Measurements from ENCODE around the gene CWF19L2. TPM values are rescaled to one million over a fixed set of nuclear protein-coding genes. Genes with fewer than 3 reads are reported as not detected.

Gene CWF19L2
- total RNA-seq, result 12.2 and 12.7 TPM in 2 replicates

DNA sequence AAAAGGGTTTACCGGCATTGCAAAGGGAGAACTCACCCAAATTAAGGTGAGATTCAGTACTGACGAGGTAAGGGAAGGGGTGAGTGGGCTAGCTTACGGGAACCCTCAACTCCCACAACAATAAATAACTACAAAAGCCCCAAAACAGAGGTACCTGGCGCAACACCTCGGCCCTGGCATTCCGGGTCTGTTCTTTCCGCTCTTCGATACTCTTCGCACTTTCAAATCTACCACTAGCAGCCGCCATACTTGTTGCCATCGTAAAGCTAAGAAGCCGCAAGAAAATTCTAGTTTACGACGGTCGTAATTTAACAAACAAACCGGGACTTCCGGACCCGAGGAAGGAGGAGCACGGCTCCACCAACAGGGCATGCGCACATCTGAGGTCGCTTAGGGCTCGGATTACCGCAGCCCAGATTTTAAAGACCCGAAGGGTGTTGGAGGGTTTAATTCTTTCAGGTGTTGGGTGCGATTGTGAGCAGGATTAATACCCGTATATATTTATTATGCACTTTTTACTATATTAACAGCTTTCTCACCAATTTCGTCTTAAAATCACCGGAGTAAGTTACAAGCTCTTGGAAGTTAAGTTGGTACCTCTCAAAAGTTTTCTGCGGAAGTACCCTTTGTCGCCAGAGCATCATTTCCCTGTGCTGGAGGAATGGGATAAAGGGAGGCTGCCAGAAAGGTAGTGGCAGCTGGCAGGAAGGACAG lies at the start of gene CWF19L2:
CWF19L2 (minus strand) TSS at position 268 of the 714 bp plus-strand sequence; CDS start at position 259, 9 bp downstream.

Other genes starting within 250 kb of the CWF19L2 start
- 6.9 and 11.9 TPM in 2 replicates for gene ALKBH8, start 107.9 kb upstream of the CWF19L2 start, total RNA-seq
- 0.09 and 2.6 TPM in 2 replicates for gene ELMOD1, start 133.3 kb upstream of the CWF19L2 start, total RNA-seq

Measured in endothelial cell of coronary artery (primary cell).